GM21786 (cell line): ENCODE measurements around the gene MZF1.

Experiments used
- ATAC-seq: cut with Tn5 transposase; IDR thresholded peaks from one replicate; pipeline ENCODE4 v1.9.1; 2021; ENCODE audit not compliant: unreplicated experiment

The MZF1 gene

DNA sequence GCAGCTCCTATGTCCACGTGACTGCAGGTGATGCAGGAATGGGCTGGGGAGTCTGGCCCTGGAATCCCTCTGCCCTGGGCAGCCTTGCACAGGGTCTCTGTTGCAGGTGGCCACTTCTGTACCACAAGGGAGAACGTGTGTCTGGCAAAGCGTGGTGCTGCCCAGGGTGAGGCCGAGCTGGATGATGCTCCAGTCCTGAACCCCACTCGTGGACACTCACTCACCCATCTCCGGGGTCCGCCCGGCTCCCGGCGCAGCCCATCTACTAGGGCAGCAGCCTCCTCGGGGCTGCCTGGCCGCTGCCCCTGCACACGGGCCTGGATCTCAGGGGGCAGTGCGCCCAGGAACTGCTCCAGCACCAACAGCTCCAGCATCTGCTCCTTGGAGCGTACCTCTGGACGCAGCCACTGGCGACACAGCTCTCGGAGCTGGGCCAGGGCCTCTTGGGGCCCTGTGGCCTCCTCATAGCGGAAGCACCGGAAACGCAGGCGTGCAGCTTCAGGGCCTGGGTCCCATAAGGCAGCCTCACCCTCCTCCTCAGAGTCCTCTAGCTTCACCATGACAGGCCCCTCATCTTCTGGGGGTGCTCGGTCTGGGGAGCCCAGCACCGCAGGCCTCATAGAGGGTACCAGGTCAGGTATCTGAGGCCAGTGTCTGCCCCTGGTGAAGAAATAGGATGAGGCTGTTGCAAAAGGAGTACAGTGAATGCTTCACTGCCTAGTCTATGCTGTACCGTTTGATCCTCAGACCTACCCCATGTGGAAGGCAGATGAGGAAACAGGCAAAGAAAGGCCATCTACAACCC is 2.2 kb downstream of the MZF1 start:
- ATAC-seq = no peak

DNA sequence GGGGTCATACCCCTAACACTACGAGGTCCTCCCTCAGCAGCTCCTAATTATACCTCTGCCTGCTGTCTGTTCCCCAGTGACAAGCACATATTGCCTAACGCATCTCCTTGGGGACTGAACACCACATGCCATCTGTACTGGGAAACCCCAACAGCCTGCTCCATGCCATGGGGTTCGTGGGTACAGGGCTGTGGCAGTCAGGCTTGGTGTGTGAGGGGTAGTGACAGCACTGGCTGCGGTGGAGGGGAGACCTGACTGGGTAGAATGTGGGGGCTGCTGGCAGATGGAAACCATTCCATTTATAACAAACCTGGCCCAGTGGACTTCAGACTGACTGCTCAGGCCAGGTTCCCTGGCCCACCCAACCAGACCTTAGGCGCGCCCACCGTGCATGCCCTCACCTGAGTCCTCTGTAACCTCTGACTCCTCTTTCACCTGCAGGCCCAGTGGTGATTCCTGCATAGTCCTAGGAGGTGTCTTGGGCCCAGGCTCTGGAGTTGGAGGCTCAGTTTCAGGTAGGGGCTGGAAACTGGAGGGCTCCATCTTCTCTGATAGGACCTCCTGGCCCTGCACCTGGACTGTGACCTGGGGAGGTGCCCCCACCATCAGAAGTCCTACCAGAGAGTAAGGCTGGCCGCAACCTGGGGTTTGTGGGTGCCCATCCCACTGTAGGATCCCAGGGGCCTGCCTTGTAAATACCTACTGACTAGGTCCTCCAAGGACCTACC is 3.0 kb downstream of the MZF1 start:
- ATAC-seq = no peak

DNA sequence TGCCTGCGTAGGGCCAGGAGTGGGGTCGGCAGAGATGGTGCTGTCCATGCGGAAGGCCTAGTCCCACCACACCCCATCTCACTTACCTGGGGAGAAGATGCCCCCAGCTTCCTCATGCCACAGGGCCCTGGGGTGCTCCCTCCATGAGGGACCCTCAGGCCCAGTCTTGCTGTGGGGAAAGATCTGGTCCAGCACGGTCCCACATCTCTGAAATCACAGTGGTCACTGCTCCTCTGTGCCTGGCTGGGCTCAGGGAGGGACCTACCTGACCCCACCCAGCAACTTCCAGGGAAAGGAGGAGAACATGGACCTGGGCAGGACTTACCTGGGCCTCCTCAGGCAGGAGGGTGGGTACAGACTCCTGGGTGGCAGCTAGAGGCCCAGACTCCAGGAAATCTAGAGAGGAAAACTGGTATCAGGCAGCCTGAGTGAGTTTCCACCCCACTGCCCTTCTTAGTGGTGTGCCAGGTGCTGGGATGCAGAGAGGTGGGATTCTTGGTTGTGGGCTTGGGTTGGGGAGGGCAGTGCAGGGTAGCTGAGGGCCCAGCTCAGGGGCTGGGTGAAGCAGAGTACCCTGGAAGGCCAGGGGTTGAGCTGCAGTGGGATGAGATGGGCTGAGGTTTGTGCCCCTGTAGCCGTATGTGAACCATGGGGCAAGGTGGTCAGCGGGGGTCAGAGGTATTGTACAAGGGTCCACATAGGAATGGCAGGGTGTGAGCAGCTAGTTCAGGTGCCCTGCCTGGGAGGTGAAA is 3.8 kb downstream of the MZF1 start:
- no peak for ATAC-seq

DNA sequence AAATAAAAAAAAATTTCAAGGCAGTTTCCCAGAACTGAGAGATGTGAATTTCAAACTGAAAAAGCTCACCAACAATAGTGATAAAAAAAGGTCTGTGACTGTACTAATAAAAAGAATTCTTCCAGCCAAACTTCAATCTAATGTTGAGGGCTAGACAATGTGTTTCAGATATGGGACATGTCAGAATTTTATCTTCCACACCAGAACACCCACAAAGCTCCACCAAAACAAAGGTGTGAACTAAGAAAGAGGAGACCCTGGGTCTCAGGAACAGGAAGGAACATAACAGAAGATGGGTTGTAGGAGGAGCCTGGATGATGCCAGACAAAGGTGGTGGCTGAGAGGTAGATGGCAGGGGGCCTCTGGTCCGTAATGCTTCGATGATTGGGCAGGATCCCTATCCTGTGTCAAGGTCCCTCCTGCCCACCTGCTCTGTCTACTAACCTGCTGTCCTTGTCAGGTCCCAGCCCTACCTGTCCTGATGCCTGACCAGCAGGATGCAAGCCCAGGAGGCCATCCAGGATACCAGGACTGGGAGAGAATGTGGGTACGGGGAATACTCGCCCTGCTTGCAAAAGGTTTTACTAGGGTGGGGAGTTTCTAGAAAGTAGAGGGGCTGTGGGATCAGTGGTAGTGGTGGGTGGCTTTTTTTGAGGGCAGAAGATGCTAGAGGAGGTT is 4.5 kb downstream of the MZF1 start:
- ATAC-seq = no peak

DNA sequence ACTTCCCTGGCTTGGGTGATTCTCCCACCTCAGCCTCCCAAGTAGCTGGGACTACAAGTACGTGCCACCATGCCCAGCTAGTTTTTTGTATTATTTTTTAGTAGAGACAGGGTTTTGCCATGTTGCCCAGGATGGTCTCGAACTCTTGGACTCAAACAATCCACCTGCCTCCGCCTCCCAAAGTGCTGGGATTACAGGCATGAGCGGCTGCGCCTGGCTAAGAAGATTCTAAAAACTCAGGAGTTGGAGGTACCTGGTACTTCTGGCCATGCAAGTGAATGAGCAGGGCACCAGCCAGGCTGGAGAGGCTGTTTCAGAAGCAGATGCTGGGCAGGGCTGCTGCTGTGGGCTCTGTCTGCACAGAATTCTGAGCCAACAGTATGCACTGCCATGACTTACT is 6.1 kb downstream of the MZF1 start:
- no peak for ATAC-seq

DNA sequence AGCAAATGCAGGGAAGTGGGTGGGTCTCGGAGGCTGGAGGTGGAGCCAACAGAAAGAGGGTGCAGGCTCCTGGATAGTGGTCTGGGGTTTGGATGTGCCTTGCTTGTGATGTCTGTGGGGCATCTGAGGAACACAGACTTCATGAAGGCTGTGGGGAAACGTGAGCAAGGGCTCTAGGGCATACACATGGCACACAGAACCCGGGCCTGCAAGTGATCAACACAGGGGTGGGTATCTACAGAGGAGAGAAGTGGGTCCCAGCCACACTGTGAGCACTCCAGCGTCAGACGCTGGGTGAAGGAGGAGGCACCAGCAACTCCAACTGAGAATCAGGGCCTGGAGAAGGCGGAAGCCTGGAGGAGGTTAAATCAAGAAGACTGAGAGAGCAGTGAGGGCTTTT is 9.3 kb downstream of the MZF1 start:
- no peak for ATAC-seq

DNA sequence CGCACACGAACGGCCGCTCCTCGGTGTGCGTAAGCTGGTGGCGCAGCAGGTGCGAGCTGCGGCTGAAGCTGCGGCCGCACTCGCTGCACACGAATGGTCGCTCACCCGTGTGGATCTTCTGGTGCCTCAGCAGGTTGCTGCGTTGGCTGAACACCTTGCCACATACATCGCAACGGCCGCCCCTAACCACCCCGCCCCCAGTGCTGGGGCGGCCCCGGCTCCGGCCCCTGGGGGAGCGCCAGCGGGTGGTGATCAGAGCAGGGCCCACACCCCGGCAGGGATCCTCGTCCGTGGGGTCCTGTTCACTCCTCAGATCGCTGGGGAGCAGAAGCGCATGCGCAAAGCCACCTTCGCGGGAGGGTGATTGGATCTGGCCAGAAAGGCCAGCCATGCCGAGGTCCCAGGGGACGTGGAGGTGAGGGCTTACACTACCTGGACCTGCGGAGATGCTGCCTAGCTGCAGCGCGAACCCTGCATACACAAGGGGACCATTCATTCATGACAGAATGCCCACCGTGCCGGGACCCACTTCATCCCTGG is 10.0 kb downstream of the MZF1 start:
- no peak for ATAC-seq

DNA sequence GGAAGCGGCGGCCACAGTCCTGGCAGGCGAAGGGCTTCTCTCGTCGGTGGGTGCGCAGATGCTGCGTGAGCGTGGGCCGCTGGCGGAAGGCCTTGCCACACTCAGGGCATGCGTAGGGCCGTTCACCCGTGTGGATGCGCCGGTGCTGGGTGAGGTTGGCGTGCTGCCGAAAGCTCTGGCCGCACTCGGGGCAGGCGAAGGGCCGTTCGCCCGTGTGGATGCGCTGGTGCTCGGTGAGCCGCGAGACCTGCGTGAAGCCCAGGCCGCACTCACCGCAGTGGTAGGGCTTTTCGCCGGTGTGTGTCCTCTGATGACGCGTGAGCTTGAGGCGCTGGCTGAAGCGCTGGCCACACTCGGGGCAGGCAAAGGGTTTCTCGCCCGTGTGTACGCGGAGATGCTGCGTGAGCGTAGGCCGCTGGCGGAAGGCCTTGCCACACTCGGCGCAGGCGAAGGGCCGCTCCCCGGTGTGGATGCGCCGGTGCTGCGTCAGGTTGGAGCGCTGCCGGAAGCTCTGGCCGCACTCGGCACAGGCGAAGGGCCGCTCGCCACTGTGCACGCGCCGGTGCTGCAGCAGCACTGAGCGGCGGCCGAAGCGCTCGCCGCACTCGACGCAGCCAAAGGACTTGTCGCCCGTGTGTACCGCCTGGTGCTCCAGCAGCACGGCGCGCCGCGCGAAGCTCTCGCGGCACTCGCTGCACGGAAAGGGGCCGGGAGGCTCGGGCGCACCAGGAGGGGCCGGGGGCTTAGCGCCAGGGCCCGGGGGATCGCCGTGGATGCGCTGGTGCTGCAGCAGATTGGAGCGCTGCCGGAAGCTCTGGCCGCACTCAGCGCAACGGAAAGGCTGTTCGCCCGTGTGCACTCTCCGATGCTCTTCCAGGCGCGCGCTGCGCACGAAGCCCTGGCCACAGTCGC is 10.8 kb downstream of the MZF1 start:
- ATAC-seq = no peak

DNA sequence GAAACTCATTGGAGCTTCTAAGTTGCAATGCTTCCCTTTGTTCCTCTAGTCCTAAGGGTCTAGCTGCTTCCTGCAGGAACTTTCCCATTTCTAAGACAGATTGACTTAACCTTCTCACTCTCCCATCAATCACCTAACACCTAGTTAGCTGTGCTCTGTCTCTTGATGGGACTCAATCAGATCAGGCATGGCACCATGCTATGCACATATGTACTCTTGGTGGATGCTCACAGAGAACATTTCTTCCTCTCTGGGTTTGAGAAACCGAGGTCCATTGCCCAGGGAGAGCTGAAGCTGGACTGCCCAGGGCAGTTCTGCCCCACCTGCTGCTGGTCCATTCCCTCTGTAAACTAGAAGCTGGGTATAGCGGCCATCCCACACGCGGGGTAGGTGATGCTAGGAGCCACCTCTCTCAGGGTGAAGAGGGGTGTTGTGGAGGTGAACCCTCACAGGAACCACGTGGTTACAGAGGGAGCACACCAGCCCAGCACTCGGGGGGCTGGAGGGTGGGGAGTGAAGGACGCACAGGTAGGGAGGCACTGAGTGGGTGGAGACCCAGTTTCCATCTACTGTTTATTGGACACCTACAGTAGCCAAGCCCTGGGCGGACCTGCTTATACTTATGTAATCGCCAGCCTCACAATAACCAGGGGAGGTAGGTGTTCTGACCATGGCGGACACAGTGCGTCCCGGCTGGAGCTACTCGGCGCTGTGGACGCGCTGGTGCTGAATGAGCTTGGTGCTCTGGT is 11.6 kb downstream of the MZF1 start:
- ATAC-seq = no peak

DNA sequence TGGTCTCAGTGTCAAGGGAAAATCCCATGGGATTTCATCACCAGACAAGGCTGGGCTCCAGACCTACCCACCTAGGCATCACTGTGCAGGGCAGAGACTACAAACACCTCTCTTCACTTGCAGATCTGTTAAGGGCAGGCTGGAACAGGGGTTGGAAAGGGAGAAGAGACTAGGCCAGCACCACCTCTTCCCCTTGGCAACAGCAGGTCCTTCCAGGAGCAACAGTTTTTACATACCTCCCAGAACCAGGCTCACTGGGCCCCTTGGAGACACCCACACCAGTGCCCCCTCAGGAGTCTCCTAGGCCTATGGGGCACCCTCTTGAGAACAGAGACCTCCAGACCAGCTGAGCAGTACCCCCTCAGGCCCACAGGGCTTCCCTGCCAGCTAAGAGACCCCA is 12.2 kb downstream of the MZF1 start:
- ATAC-seq = no peak

DNA sequence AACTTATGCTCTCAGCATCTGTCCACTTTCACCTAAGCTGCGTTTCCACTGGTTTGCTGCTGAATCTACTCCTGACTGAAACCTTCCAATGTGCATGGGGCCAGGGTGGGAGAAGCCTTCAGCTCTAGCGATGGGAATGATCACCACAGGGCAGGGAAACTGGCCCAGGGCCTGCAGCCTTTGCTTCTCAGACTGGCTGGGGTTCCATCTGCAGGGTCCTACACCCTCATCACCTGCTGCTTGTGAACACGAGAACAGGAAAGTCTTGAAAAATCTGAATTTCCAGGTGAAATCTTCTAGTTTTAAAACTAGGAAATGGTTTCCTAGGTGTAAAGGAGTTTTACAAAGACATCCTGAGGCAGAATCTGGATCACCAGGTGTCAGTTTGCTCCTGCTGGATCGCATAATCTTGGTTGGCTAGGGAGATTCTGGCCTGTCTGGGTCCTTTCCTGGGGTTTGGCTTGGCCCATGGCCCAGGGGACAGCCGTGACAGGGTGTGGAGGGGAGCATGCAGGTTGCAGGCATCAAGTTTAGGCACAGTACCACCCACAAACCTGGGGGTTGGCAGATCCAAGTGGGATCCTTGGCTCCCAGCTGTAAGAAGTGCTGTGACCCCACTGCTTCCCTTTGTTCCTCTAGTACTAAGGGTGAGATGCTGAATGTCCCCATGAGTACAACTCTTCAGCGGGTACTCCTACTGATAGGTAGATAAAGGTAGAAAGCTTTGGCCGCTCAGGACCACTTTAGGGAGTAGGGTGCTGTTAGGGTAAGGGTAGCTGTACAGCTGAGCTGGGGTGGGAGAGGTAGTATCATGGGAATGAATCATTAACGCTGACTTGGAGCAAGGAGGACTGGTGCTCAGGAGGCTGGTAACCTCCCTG is 12.9 kb downstream of the MZF1 start:
- ATAC-seq = no peak

DNA sequence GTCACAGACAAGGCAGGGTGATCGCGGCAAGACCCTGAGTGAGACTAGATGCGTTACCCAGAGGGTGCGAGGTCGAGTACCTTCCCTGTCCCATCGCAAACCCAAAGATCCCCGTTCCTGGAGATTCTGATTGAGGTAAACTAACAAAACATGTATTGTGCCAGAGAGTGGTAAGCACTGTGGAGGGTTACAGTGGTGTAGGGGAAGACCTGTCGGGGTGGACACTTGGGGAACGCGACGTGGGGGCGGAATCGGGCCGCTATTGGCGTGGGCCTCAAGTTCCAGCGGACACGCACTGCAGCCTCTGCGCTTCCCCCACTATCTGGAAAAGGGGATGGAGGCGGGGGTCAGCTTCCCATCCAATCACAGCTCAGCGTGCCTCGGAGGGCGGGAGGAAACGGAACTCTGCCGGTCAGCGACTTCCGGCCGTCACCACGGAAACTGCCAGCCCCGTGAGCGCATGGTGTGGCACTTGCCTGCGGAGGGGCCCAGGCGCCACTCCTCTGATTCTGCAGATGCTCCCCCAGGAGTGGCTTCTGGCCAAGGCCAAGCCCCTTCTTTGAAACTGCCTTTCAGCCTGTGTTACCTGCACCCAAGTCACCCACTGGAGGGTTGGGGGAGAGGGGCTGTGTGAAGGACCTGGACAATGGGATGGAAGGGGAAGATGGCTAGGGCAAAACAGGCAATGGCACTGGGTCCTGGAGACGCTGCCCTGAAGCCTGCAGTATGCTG is 13.7 kb downstream of the MZF1 start:
- ATAC-seq = peak; percentile 18

DNA sequence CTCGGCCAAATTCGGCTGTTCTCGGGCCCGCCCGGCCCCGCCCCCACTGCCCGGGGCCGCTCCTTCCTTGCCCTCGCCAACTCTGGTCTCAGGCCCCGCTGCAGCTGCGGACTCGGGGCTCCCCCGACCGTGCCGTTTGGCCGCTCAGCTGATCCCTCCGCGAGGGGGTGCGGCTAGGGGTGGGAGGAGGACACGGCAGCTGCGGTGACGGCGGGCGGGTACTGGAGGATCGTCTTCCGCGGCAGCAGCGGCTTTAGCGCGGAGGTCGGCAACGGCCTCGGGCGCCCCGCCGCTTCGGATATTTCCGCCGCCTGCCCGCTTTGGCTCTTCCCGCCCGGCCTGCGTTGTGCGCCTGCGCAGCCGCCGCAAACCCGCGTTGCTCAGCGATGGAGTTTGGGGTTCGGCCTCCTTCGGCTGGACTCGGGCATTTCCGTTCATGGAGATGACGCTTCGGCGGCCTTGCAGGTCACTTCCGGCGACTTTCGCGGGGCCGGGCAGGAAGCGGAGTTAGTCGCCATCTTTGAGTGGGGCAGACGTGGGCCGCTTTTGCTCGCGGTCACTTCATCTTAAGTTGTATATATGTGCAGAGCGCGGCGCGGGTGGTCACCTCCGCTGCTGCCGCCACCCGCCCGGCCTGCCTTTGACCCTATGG is 14.4 kb downstream of the MZF1 start:
- peak; percentile 54 for ATAC-seq

DNA sequence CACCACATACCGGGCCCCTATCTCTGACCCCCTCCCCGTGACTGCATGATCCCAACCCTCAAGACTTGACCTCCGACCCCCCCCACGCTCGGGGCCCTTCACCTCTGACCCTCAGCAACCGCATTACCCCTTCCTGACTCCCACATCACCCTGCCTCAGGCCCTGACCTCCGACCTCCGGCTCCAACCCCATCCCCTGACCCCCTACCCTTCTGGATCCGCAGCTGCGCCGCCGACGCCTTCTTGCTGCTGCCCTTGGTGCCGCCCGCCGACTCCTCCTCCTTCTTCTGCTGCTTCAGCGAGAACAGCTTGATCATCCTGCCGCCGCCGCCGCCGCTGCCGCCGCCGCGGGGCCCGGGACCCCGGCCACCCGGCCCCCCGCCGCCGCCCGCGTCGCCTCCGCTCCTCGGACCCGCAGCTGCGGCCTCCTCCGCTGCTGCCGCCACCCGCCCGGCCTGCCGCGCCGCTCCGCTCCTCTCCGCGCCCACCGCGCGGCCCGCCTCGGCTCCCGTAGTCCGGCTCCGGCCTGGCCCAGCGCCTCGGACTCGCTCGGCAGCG is 15.0 kb downstream of the MZF1 start, which contains the start of gene UBE2M:
UBE2M (minus strand) TSS at position 546 of the 557 bp plus-strand sequence; CDS start at position 316, 230 bp downstream.
- no peak for ATAC-seq

DNA sequence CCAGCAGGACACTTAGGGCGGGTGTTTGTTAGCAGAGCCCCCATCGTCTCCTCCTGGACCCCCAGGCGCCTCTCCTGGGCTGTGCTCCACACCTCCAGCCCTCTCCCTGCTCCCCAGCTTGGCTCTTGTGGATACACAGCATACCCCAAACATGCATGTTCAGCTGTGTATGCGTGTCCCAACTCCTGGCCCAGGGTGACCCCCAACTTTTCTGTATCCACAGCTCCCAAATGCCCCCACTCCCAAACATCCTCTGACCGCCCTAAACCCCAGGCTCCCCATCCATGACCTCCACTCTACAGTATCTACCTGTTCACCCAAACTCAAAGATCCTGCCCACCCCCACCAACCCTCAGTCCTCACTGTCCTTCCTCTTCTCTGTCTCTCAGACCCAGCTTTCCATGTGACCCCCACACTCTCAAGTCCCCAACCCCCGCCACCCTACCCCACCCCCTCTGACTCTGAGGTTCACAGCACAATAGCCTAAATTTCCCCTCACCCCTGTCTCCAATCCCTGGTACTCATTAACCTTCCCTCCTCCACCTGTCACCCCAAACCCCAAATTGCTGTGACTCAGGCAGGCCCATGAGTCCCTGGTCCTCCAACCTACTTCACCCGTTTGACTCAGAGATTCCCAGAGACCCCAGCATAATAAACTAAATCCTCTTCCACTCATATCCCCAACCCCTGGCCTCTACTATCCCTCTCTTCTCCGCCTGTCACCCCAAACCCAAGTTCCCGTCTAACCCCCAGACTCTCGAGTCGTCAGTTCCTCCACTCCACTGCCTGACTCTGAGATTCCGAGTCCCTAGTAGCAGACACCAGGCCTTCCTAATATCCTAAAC is 15.7 kb downstream of the MZF1 start:
- ATAC-seq = no peak
